WTC11 (cell line): ENCODE data around the gene ZNF771.

Experiments used
- CBFB ChIP-seq: sonication (generic); formaldehyde crosslinking; IDR thresholded peaks from 2 replicates; pipeline ENCODE4 v1.8.1; 2022; ENCODE audit warnings: mild to moderate bottlenecking, low read depth, missing genetic modification reagents
- TP53 ChIP-seq: sonication (generic); formaldehyde crosslinking; IDR thresholded peaks from 2 replicates; pipeline ENCODE4 v1.8.1; 2023; ENCODE audit warnings: mild to moderate bottlenecking, missing genetic modification reagents
- ZBTB21 ChIP-seq: sonication (generic); formaldehyde crosslinking; IDR thresholded peaks from 2 replicates; pipeline ENCODE4 v1.8.1; 2023; ENCODE audit warnings: mild to moderate bottlenecking, missing genetic modification reagents, borderline replicate concordance
- TF ChIP-seq, protein P1 (sequence below): sonication (generic); formaldehyde crosslinking; IDR thresholded peaks from 2 replicates; pipeline ENCODE4 v1.8.0; 2023; ENCODE audit warnings: missing genetic modification reagents, mild to moderate bottlenecking, borderline replicate concordance
- TF ChIP-seq, protein P2 (sequence below): fragments of 200-600 bp; IDR thresholded peaks from 2 replicates; pipeline ENCODE4 v1.8.0; 2022; ENCODE audit warnings: antibody characterized with exemption
- TF ChIP-seq, protein P3 (sequence below): fragments of 250-450 bp; sonication (Bioruptor Pico); IDR thresholded peaks from 2 replicates; pipeline ENCODE4 v2.1.2; 2022; ENCODE audit warnings: mild to moderate bottlenecking, moderate library complexity
- TF ChIP-seq, protein P4 (sequence below): sonication (generic); formaldehyde crosslinking; IDR thresholded peaks from 2 replicates; pipeline ENCODE4 v1.8.1; 2022; ENCODE audit warnings: low read depth, missing genetic modification reagents, borderline replicate concordance

DNA sequence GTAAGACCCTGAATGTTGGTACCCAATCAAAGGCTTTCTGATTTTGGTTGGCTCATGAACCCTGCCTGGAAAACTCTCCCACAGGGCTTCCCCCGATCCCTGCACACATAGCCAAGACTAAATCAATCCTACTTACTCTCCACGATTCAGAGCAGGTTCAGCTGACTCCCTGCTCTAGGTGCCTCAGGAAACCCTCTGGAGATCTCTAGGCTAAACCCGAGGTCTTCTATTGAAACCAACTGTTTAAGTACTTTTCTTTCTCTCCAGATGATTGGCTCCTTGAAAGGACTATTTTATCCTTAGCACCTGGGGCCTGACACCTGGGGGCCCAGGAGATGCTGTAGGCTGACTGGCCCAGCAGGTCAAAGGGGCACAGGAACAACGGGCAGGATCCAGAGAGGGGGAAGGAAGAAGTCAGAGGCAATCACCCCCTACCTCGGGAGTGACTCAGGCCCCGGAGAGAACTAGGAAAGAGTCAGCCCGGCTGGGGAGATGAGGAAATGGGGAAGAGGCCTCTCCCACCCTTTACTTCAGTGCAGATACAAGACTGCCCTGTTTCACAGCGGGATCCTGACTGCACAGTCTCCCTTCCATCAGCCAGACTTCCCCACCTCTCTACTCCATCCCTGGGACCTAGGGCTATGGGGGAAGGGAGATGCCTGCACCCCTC is 39.1 kb upstream of the ZNF771 start:
- TF ChIP-seq, protein P1, sequence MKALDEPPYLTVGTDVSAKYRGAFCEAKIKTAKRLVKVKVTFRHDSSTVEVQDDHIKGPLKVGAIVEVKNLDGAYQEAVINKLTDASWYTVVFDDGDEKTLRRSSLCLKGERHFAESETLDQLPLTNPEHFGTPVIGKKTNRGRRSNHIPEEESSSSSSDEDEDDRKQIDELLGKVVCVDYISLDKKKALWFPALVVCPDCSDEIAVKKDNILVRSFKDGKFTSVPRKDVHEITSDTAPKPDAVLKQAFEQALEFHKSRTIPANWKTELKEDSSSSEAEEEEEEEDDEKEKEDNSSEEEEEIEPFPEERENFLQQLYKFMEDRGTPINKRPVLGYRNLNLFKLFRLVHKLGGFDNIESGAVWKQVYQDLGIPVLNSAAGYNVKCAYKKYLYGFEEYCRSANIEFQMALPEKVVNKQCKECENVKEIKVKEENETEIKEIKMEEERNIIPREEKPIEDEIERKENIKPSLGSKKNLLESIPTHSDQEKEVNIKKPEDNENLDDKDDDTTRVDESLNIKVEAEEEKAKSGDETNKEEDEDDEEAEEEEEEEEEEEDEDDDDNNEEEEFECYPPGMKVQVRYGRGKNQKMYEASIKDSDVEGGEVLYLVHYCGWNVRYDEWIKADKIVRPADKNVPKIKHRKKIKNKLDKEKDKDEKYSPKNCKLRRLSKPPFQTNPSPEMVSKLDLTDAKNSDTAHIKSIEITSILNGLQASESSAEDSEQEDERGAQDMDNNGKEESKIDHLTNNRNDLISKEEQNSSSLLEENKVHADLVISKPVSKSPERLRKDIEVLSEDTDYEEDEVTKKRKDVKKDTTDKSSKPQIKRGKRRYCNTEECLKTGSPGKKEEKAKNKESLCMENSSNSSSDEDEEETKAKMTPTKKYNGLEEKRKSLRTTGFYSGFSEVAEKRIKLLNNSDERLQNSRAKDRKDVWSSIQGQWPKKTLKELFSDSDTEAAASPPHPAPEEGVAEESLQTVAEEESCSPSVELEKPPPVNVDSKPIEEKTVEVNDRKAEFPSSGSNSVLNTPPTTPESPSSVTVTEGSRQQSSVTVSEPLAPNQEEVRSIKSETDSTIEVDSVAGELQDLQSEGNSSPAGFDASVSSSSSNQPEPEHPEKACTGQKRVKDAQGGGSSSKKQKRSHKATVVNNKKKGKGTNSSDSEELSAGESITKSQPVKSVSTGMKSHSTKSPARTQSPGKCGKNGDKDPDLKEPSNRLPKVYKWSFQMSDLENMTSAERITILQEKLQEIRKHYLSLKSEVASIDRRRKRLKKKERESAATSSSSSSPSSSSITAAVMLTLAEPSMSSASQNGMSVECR: no peak
- TF ChIP-seq CBFB (CRISPR knock-in tag) (no peak), TP53 (no peak), ZBTB21 (CRISPR knock-in tag) (no peak)
- TF ChIP-seq, protein P2, sequence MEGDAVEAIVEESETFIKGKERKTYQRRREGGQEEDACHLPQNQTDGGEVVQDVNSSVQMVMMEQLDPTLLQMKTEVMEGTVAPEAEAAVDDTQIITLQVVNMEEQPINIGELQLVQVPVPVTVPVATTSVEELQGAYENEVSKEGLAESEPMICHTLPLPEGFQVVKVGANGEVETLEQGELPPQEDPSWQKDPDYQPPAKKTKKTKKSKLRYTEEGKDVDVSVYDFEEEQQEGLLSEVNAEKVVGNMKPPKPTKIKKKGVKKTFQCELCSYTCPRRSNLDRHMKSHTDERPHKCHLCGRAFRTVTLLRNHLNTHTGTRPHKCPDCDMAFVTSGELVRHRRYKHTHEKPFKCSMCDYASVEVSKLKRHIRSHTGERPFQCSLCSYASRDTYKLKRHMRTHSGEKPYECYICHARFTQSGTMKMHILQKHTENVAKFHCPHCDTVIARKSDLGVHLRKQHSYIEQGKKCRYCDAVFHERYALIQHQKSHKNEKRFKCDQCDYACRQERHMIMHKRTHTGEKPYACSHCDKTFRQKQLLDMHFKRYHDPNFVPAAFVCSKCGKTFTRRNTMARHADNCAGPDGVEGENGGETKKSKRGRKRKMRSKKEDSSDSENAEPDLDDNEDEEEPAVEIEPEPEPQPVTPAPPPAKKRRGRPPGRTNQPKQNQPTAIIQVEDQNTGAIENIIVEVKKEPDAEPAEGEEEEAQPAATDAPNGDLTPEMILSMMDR: no peak
- TF ChIP-seq, protein P3, sequence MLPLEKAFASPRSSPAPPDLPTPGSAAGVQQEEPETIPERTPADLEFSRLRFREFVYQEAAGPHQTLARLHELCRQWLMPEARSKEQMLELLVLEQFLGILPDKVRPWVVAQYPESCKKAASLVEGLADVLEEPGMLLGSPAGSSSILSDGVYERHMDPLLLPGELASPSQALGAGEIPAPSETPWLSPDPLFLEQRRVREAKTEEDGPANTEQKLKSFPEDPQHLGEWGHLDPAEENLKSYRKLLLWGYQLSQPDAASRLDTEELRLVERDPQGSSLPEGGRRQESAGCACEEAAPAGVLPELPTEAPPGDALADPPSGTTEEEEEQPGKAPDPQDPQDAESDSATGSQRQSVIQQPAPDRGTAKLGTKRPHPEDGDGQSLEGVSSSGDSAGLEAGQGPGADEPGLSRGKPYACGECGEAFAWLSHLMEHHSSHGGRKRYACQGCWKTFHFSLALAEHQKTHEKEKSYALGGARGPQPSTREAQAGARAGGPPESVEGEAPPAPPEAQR (CRISPR knock-in tag): no peak
- TF ChIP-seq, protein P4, sequence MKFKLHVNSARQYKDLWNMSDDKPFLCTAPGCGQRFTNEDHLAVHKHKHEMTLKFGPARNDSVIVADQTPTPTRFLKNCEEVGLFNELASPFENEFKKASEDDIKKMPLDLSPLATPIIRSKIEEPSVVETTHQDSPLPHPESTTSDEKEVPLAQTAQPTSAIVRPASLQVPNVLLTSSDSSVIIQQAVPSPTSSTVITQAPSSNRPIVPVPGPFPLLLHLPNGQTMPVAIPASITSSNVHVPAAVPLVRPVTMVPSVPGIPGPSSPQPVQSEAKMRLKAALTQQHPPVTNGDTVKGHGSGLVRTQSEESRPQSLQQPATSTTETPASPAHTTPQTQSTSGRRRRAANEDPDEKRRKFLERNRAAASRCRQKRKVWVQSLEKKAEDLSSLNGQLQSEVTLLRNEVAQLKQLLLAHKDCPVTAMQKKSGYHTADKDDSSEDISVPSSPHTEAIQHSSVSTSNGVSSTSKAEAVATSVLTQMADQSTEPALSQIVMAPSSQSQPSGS (CRISPR knock-in tag): no peak
